Measurements from ENCODE around the gene EYS. TPM values are rescaled to one million over a fixed set of nuclear protein-coding genes. Genes with fewer than 3 reads are reported as not detected.
A peak's percentile ranks its signal among the peaks of the same experiment; 100 is the strongest.
"Not testable (repeated sequence)": the region's sequence is repeated elsewhere in the genome, so short reads cannot be mapped to it uniquely, and the experiment has no call there.

EYS gene
- total RNA-seq, 1 donor from 2014 or later: not detected

DNA sequence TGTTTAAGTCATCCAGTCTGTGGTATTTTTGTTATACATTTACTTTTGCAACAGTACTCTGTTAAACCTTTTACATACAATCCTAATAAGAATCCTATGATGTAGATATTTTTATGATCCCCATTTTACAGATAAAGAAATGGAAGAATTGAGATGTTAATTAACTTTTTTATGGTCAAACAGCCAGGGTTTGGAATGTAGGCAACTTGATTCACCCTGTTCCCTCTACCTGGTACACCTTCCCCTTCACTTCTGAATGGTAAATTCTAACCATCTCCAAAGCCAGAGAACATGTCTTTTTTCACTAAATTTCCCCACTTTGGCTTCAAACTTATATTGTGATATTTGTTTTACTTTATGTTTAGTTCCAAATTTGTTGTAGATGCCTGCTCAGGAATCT, 1771.3 kb downstream of the EYS start:
- no peak for ATAC-seq

DNA sequence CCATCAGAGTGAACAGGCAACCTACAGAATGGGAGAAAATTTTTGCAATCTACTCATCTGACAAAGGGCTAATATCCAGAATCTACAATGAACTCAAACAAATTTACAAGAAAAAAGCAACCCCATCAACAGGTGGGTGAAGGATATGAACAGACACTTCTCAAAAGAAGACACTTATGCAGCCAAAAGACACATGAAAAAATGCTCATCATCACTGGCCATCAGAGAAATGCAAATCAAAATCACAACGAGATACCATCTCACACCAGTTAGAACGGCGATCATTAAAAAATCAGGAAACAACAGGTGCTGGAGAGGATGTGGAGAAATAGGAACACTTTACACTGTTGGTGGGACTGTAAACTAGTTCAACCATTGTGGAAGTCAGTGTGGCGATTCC, 1773.1 kb downstream of the EYS start:
- not testable (repeated sequence) for ATAC-seq

GRCh38 chr6:63930848-63931247, 1776.2 kb downstream of the EYS start:
- no peak for ATAC-seq

DNA sequence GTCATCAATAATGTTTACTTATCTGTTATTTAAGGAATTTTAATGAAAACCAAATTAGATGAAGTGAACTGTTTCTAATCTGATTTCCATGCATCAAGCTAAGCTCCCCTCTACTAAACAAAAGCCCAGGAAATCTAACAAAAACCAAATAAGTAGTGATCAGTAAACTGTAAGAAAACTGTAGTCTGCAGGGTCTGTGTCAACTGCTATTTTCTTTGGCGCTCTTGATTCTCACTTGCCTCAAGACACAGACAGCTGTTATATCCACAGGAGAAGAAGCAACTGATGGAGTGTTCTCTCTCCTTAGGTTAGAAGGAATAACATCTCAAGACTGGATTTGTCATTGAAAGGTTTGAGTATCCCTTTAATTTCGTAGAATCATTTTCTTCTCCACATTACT, 1777.9 kb downstream of the EYS start:
- no peak for ATAC-seq

GRCh38 chr6:63928613-63929012, 1778.4 kb downstream of the EYS start:
- no peak for ATAC-seq

DNA sequence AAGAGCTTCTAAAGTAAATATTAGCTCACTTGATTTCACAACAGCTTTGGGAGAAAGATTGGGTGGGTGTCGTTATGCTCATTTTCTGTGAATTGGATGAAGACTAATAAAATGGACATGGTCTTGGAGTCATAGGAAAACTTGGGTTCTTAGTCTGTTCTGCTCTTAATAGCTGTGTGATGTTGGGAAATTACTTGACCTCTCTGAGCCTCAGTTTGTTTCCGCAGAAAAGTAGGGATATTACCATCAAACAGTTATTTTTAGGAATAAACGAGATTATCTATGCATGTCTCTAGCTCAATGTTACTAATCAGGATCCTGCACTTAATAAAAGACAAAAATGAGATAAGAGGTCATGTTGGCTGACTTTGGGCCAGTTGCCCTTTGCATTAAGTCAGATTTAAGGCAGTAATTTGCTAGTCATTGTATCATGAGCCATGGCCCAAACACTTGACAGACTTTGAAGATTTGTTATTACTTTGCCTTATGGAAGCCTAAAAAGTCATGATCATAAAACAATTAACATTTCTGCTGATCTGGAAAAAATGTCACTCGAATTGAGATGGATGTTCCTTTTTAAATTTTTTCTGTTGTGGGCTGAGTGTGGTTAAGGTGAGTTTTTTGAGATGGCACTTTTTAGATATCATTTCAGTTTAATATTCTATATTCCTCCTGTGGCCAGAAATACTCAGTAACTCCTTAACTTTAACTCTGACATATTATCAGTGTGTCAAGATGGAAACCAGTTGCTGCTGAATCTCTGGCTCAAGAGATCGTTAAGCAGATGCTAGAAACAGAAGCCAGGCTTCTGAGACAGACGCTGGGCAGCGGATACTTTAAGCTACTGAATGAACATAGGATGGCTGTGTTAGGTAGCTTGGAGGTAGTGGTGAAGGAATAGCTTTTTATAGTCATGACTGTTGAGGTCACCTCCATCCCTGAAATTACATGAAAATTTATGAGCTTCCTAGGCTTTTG, 1779.8 kb downstream of the EYS start:
- ATAC-seq: no peak

GRCh38 chr6:63926258-63926780, 1780.7 kb downstream of the EYS start:
- ATAC-seq: no peak

- ATAC-seq: peak; percentile 57
Observed at GRCh38 chr6:63923139-63923739, 1783.8 kb downstream of the EYS start.

- no peak for ATAC-seq
Observed at GRCh38 chr6:63919556-63920110, 1787.4 kb downstream of the EYS start.

- no peak for ATAC-seq
Observed at GRCh38 chr6:63912887-63913286, 1794.1 kb downstream of the EYS start.

- no peak for ATAC-seq
Observed at GRCh38 chr6:63910863-63911551, 1796.0 kb downstream of the EYS start.

GRCh38 chr6:63904650-63905248, 1802.3 kb downstream of the EYS start:
- peak; percentile 66 for ATAC-seq

- ATAC-seq: peak; percentile 87
Observed at GRCh38 chr6:63899550-63899949, 1807.5 kb downstream of the EYS start.

DNA sequence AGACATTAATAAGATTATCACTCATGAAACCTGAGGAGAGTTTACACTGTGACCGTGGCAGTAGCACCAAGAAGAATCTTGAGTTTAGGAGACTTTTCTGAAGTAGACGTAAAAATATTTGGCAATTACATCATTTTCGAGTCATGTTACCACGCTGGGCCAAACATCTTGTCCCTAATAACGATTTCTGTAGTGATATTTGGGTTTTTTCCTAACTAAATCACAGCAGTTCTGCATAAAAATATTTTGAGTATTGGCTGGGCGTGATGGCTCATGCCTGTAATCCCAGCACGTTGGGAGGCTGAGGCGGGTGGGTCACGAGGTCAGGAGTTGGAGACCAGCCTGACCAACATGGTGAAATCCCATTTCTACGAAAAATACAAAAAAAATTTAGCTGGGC, 1809.1 kb downstream of the EYS start:
- no peak for ATAC-seq

- no peak for ATAC-seq
Observed at GRCh38 chr6:63897459-63897858, 1809.6 kb downstream of the EYS start.

DNA sequence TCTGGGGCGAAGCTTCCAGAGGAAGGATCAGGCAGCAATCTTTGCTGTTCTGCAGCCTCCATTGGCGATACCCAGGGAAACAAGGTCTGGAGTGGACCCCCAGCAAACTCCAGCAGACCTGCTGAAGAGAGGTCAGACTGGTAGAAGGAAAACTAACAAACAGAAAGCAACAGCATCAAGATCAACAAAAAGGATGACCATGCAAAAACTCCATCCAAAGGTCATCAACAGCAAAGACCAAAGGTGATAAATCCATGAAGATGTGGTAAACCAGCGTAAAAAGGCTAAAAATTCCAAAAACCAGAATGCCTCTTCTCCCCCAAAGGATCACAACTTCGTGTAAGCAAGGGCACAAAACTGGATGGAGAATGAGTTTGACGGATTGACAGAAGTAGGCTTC, 1818.6 kb downstream of the EYS start:
- ATAC-seq: no peak

DNA sequence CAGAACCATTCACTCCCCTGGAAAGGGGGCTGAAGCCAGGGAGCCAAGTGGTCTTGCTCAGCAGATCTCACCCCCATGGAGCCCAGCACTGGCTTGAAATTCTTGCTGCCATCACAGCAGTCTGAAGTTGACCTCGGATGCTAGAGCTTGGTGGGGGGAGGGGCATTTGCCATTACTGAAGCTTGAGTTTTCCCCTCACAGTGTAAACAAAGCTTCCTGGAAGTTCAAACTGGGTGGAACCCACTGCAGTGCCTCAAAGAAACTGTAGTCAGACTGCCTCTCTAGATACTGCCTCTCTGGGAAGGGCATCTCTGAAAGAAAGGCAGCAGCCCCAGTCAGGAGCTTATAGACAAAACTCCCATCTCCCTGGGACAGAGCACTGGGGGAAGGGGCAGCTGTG, 1819.2 kb downstream of the EYS start:
- not testable (repeated sequence) for ATAC-seq

GRCh38 chr6:63887002-63887751, 1819.8 kb downstream of the EYS start:
- ATAC-seq: no peak

DNA sequence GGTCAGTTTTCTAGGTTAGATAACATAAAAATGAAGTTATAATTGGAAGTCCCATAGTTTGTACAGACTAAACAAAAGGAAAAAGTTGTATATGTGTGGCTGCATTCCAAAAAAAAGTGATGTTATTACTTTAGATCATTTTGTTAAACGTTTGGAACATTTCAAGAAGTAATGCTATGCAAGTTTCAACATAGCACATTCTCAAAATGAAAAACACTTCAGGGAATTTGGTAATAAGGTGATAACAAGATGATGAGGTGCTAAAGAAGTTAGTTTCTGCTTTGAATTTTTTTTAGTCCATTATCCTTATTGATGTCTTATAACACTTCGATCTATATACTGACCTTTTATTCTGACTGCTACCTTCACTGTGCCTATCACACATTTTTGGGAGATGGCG, 1820.7 kb downstream of the EYS start:
- ATAC-seq: no peak

DNA sequence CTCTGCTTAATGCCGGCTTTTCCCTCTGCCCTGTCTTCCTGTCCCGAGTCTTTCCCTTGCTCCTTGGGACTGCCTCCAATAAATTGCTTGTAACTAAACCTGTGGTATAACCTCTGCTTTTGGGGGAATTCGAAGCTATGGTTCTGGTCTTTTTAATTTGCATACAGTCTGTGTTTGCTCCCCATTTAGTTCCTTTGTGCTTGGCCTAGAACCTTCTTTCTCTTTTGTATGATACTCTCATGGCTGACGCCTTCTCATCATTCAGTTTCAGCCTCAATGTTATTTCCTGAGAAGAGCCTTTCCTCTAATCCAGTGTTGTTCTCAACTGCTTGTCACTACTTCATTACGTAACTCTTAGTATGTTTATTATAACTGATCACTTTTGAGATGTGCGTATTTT, 1823.4 kb downstream of the EYS start:
- no peak for ATAC-seq

DNA sequence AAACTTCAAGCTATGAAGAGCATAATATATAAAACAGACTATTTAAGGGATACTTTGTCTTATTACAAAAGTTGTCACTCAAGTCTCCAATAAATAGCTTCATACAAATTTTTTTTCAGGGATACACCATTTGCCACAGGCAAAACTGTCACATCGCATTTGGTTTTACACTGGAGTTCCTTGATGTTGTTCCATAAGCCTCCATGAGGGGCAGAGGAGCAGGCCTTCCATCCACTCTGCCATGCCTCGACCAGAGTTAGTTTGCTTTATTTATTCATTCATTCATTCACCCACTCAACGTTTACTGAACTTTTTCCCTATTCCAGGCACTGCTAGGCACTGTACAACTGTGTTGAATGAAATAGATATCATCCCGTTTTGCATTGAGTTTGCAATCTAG, 1824.8 kb downstream of the EYS start:
- no peak for ATAC-seq

DNA sequence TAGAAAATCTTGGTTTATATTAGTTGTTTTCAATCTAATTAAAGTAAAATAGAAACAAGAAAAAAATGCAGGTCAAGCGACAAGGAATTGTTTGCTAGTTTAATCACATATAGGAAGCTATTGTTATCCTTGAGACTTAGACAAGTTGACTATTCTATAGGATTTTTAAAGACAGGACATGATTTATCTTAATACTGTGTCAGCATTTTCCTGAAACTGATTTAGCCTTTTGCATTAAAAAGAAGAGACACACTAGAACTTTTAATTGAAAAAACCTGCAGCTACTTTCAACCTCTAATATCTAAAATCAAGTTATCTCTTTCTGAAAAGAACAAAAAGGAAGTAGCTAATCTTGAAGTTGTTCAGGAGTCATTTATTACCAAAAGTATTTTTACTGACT, 1825.2 kb downstream of the EYS start:
- no peak for ATAC-seq

Measured in esophagus mucosa (tissue), 1 donor.